GM13977 (cell line): ENCODE results near the gene KNOP1.

ENCODE experiments used
- DNase-seq: peaks from one replicate; pipeline ENCODE4 v3.0.0; 2012; ENCODE audit warnings: low spot score
- in situ Hi-C: fragments of 300-500 bp; cut with MboI; formaldehyde crosslinking; loops from one replicate; pipeline ENCODE4 v1.12.0; 2022; ENCODE audit warnings: low sequenced_read_pairs, low pct_unique_long_range_greater_than_20kb, mixed read lengths, inconsistent platforms; ENCODE audit not compliant: unreplicated experiment
- TF ChIP-seq, protein P1 (sequence below): IDR thresholded peaks from 2 replicates; pipeline ENCODE4 v1.5.1; 2012; ENCODE audit warnings: mild to moderate bottlenecking, control low read depth; ENCODE audit not compliant: insufficient read depth; ENCODE audit errors: extremely low read depth, missing control alignments

Gene KNOP1

DNA sequence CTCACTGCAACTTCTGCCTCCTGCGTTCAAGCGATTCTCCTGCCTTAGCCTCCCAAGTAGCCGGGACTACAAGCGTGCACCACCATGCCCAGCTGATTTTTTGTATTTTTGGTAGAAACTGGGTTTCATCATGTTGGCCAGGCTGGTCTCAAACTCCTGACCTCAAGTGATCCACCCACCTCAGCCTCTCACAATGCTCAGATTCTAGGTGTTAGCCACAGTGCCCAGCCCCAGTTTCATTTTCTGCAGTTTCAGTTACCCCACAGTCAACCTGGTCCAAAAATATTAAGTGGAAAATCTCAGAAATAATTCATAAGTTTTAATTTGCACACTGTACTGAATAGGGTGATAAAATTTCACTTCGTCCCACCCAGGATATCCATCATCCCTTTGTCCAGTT is 28.7 kb downstream of the KNOP1 start:
- in situ Hi-C loops = no loop called here
- no peak for DNase-seq
- TF ChIP-seq, protein P1, sequence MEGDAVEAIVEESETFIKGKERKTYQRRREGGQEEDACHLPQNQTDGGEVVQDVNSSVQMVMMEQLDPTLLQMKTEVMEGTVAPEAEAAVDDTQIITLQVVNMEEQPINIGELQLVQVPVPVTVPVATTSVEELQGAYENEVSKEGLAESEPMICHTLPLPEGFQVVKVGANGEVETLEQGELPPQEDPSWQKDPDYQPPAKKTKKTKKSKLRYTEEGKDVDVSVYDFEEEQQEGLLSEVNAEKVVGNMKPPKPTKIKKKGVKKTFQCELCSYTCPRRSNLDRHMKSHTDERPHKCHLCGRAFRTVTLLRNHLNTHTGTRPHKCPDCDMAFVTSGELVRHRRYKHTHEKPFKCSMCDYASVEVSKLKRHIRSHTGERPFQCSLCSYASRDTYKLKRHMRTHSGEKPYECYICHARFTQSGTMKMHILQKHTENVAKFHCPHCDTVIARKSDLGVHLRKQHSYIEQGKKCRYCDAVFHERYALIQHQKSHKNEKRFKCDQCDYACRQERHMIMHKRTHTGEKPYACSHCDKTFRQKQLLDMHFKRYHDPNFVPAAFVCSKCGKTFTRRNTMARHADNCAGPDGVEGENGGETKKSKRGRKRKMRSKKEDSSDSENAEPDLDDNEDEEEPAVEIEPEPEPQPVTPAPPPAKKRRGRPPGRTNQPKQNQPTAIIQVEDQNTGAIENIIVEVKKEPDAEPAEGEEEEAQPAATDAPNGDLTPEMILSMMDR = no peak

DNA sequence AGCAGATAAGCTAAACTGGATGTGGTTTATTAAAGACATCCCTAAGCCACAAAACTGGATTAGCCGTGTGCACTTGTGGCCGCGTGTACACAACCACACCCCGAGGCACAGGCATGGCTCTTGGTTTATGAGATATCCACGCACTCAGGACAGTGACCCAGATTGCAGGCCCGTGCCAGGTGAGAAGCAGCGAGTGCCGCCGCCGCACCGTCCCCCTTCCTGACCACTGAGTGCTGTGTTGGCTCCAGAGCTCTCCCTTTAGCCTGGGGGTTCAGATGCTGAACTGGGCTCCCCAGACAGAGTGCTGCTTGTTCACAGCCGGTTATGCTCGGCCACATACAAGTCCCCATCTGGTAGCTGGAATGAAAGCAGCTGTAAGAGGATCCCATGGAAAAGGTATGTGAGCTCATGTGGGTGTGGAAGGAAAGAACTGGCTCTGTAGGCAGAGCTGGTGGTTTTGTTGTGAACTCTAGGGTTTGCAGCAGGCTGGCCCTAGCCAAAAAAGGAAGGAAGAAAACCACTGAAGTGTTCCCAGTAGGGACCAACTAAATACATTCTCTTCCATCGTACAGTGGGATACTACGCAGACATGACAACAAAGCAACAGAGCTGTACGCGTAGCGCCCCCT is 29.5 kb downstream of the KNOP1 start:
- TF ChIP-seq, protein P1 = no peak
- no peak for DNase-seq
- in situ Hi-C loops = no loop called here

DNA sequence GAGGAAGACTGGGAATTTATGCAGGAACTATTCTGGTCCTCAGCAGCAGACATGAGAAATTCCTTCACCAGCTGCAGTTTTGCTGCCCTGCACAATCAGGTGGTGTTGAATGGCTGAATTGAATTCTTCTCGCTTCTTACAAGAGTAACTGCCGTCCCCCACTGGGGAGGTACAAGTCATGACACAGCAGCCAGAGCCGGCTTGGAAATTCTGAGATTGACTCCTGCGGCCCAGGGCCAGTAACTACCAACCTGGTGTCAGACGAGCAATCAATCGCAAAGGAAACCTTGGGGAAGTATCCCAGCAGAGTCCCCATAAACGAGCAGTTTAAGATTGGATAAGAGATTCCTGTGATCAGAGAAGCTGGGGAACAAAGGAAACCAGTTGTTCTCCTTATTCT is 30.7 kb downstream of the KNOP1 start:
- TF ChIP-seq, protein P1 = no peak
- in situ Hi-C loops = no loop called here
- no peak for DNase-seq

DNA sequence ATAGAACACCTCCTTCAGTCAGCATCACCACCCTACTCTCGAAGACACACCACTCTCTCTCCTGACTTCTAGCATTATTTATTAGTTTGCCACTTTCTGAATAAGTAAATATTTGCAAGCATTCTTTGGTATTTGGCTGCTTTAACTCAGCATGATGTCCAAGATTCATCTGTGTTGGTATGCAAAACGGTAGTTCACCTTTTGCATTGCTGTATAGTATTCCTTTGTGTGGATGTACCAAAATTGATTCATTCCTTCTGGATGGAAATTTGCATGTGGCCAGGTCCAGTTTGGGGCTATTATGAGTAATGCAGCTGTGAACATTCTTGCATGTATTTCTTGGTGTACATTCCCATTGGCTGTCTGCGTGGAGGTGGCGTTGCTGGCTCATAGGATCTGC is 32.9 kb downstream of the KNOP1 start:
- TF ChIP-seq, protein P1 = no peak
- DNase-seq = no peak
- in situ Hi-C loops = no loop called here

DNA sequence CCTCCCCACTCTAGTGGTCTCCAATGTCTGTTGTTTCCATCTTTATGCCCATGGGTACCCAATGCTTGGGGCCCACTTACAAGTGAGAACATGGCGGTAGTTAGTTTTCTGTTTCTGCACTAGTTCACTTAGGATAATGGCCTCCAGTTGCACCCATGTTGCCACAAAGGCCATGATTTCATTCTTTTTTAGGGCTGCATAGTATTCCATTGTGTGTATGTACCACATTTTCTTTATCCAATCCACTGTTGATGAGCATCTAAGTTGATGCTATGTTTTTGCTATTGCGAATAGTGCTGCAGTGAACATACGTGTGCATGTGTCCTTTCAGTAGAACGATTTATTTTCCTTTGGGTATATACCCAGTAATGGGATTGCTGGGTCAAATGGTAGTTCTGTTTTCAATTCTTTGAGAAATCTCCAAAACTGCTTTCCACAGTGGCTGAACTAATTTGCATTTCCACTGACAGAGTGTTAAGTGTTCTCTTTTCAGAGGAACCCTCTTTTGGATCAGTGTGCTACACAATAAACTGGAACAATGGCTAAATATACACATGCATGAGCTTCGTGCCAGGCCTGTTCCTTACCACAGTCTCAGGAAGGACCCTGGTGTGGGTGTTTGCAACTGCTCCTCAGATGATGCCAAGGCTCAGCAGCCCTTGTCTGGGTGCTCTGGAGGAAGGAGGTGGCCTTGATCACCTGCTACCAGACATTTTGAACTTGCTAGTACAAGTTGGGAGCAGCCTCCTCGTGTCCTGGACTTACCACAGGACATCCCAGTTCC is 34.4 kb downstream of the KNOP1 start:
- in situ Hi-C loops = no loop called here
- no peak for DNase-seq
- TF ChIP-seq, protein P1 = no peak

DNA sequence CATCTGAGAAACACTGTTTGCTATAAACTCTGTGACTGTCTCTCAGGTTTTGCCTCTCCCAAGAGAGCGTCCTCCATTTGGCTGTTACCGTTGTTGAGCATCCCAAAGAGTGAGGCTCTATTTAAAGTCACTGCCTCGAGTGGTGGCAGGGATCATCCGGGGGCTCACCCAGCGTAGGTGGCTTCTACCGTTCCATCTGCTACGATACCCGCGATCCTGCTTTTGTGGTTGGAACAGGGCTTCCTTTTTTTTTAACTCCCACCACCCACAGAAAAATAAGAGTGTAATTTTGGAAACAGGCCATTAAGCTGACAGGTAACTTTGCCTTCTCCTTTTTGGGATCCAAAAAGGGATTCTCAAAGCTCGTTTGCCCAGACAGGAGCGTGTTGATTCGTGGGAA is 36.4 kb downstream of the KNOP1 start:
- no peak for DNase-seq
- TF ChIP-seq, protein P1 = no peak
- in situ Hi-C loops = no loop called here
